ENCODE data around the gene AUTS2.

AUTS2 gene

GRCh38 chr7:70098905-70099672 is 500.8 kb downstream of the AUTS2 start:
- no peak for DNase-seq

- DNase-seq: no peak
Measured at GRCh38 chr7:70104243-70104642, 506.0 kb downstream of the AUTS2 start.

GRCh38 chr7:70113078-70113477 is 514.8 kb downstream of the AUTS2 start:
- DNase-seq: no peak

- no peak for DNase-seq
Measured at GRCh38 chr7:70113536-70113935, 515.3 kb downstream of the AUTS2 start.

GRCh38 chr7:70114806-70115205 is 516.5 kb downstream of the AUTS2 start:
- no peak for DNase-seq

- no peak for DNase-seq
Measured at GRCh38 chr7:70116244-70116643, 518.0 kb downstream of the AUTS2 start.

GRCh38 chr7:70116867-70117266 is 518.6 kb downstream of the AUTS2 start:
- DNase-seq: no peak

- no peak for DNase-seq
Measured at GRCh38 chr7:70120851-70121250, 522.6 kb downstream of the AUTS2 start.

- no peak for DNase-seq
Measured at GRCh38 chr7:70131817-70132216, 533.5 kb downstream of the AUTS2 start.

- no peak for DNase-seq
Measured at GRCh38 chr7:70132226-70132851, 534.1 kb downstream of the AUTS2 start.

- DNase-seq: no peak
Measured at GRCh38 chr7:70132852-70133690, 534.8 kb downstream of the AUTS2 start.

GRCh38 chr7:70134029-70134770 is 535.9 kb downstream of the AUTS2 start:
- no peak for DNase-seq

- no peak for DNase-seq
Measured at GRCh38 chr7:70135656-70136055, 537.4 kb downstream of the AUTS2 start.

GRCh38 chr7:70137126-70137525 is 538.9 kb downstream of the AUTS2 start:
- no peak for DNase-seq

GRCh38 chr7:70142247-70142932 is 544.1 kb downstream of the AUTS2 start:
- DNase-seq: no peak

- no peak for DNase-seq
Measured at GRCh38 chr7:70143075-70144044, 545.1 kb downstream of the AUTS2 start.

GRCh38 chr7:70148997-70149396 is 550.7 kb downstream of the AUTS2 start:
- no peak for DNase-seq

- DNase-seq: no peak
Measured at GRCh38 chr7:70152313-70152712, 554.0 kb downstream of the AUTS2 start.

- no peak for DNase-seq
Measured at GRCh38 chr7:70153933-70154332, 555.7 kb downstream of the AUTS2 start.

GRCh38 chr7:70154521-70155180 is 556.4 kb downstream of the AUTS2 start:
- DNase-seq: no peak

GRCh38 chr7:70156057-70156456 is 557.8 kb downstream of the AUTS2 start:
- no peak for DNase-seq

All from NK-92 treated with Interleukin-12 subunit alpha and Interleukin-12 subunit beta, amount 100 ng/mL, for 24 hours (cell line).